Measurements from ENCODE around the gene PADI2. TPM values are rescaled to one million over a fixed set of nuclear protein-coding genes. Genes with fewer than 3 reads are reported as not detected.

The PADI2 gene
- total and polyA plus RNA-seq, 2 donors (not counting 3 experiments of a cell fraction or from before 2014, with no cell fraction given): not detected

- TF ChIP-seq CTCF (IDR thresholded peaks at IDR 0.05; ENCODE audit: extremely low read depth in 1 of 2, insufficient read depth in 1 of 2, low read depth in 1 of 2, low read length in 2 of 2) (no peak), MAX (IDR thresholded peaks at IDR 0.05; ENCODE audit: insufficient read depth, insufficient read length) (no peak), MYC (IDR thresholded peaks at IDR 0.05; ENCODE audit: low read depth, low read length) (no peak), GATA2 (IDR thresholded peaks at IDR 0.05; ENCODE audit: insufficient read depth, insufficient read length, low read depth, low read length) (no peak), JUN (IDR thresholded peaks at IDR 0.05; ENCODE audit: borderline replicate concordance, insufficient read depth, insufficient read length, low read depth) (no peak), POLR2A (IDR thresholded peaks at IDR 0.05; ENCODE audit: low read depth, low read length) (no peak), FOS (IDR thresholded peaks at IDR 0.05; ENCODE audit: borderline replicate concordance, insufficient read depth, low read length) (no peak), EZH2 (IDR thresholded peaks at IDR 0.05; ENCODE audit: borderline replicate concordance, low read depth, low read length, severe bottlenecking) (no peak), POLR2AphosphoS5 (IDR thresholded peaks at IDR 0.05; ENCODE audit: insufficient read depth, low read depth, low read length) (no peak)
- no peak overlapping the region for H3K4me2 ChIP-seq (ENCODE audit: insufficient read depth, low read length)
- no peaks in the 10 kb centered on the region for H4K20me1 ChIP-seq (replicated peaks; ENCODE audit: control insufficient read depth, extremely low read depth, insufficient read depth, low read length)
- intact Hi-C loops (cut with micrococcal nuclease): no loop called here
- CTCF ChIA-PET: interaction anchor here (1.2 to 1.5 kb wide), 2 partner anchors 11 to 13 kb away, joined by 3 to 4 read pairs; no protein-coding TSS in a partner anchor
- POLR2A ChIA-PET: no interaction called here
- no peak overlapping the region for H2AFZ ChIP-seq (ENCODE audit: low read depth, low read length)
- BruUV-seq (replicated peaks): no TSS peak
- no peak overlapping the region for H3K9ac ChIP-seq (replicated peaks; ENCODE audit: extremely low read depth, insufficient read depth, low read length)
- no peaks in the 10 kb centered on the region for H3K4me1 ChIP-seq (ENCODE audit: control insufficient read depth, extremely low read depth, insufficient read depth, low read length)
- H3K4me3 ChIP-seq (replicated peaks in 1 of 3; ENCODE audit: insufficient read depth in 1 of 3, low read depth in 1 of 3, low read length in 3 of 3): no peak overlapping the region
- no peaks in the 10 kb centered on the region for H3K9me3 ChIP-seq (replicated peaks; ENCODE audit: control insufficient read depth, insufficient read depth, low read length)
- peaks cover 0 to 10% of the 10 kb centered on the region in 2 experiments for H3K27me3 ChIP-seq (ENCODE audit: control insufficient read depth in 2 of 2, insufficient read depth in 2 of 2, low read length in 2 of 2)
- no peaks in the 10 kb centered on the region for H3K79me2 ChIP-seq (ENCODE audit: control insufficient read depth, insufficient read depth, low read length)
- H3K36me3 ChIP-seq (ENCODE audit: control insufficient read depth in 2 of 2, extremely low read depth in 1 of 2, insufficient read depth in 2 of 2, low read length in 2 of 2): no peaks in the 10 kb centered on the region
- dilution Hi-C loops (cut with MboI; ENCODE audit: extremely low pct_ligation_motif_present, low sequenced_read_pairs): no loop called here
- no peak overlapping the region for H3K27ac ChIP-seq (ENCODE audit: insufficient read depth, low read depth, low read length)
- no peak for DNase-seq (ENCODE audit: low read depth, low spot score)
- H3K9me1 ChIP-seq (replicated peaks; ENCODE audit: control insufficient read depth, extremely low read depth, insufficient read depth, low read length): no peaks in the 10 kb centered on the region
- FAIRE-seq: no peak
These were observed 18.2 kb upstream of the PADI2 start for GRCh38 chr1:17137441-17137840.
